Measurements from ENCODE around the gene PALLD. TPM values are rescaled to one million over a fixed set of nuclear protein-coding genes. Genes with fewer than 3 reads are reported as not detected.

PALLD gene
- total RNA-seq, 1 donor from 2014 or later, result 104 TPM

DNA sequence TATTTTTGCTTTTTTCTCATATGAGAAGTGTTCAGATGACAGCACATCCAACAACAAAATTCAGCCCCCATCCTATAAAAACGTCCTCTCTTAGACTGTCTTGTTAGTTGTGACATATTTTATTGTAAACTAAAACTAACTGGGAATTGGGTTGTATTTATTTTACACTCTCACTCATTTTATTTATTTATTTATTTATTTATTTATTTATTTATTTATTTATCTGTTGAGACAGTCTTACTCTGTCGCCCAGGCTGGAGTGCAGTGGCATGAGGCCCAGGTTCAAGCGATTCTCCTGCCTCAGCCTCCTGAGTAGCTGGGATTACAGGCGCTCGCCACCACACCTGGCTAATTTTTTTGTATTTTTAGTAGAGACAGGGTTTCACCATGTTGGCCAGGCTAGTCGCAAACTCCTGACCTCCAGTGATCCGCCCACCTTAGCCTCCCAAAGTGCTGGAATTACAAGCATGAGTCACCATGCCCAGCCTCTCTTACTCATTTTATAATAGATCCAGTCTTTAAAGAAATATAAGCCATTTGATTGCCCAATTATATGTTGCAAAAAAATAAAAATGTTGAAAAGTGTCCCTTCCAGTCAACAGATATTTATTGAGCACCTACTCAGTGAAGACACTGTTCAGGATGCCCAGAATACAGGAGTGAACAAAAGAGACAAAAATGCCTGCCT lies 44.6 kb downstream of the PALLD start:
- DNase-seq (ENCODE audit: low spot score) (no peak), ATAC-seq (no peak)
- intact Hi-C loops (cut with DNase I), result no loop called here

DNA sequence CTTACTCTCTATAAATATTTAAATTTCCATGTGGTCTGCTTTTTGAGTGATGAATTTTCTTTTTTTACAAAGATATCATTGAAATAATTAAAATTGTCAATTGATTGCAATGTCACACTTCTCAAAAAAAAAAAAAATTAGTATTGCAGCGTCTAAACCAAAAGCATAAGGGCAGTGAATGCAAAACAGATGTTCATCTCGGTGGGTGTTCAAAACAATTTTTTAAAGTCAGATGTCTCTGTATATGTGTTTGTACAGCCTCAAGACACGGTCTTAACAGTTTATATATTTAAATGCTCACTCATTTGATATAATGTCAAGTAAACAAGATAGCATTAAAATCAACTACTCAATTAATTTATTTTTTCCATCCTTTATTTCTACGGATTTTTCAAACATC lies 52.3 kb downstream of the PALLD start:
- DNase-seq (ENCODE audit: low spot score) (no peak), ATAC-seq (no peak)
- intact Hi-C loops (cut with DNase I), result no loop called here

DNA sequence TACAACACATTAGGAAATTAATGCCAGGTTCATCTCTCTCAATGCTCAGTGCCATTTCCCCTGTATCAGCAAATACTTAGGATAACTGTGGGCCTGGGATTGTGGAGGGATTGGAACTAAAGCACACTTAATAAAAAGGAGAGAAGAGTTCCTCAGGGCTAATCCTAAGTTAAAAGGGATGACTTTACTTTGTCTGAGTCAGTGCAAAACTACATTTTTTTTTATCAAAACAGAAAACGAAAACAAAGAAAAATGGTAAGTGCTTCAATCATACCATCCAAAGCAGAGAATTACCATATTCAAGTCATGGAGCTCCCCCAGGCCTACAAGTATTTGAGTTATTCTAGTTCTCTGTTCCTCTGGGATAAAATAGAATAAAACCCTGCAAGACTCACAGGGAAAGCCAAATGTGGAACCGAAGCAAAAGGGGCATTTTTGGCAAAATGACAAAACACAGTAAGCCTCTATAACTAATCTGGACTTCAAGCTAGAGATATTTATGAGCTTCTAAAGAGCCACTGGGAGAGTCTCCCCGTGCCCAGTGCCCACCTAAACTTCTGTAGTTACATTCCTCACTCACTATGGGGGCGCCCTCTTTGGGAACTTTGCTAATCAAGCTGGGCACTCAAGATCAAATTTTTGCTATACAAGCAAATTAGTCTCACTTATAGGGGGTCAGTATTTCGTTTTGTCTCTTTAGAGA lies 53.4 kb downstream of the PALLD start:
- peak; percentile 28 for ATAC-seq
- intact Hi-C loops (cut with DNase I), result no loop called here
- DNase-seq (ENCODE audit: low spot score), result no peak

DNA sequence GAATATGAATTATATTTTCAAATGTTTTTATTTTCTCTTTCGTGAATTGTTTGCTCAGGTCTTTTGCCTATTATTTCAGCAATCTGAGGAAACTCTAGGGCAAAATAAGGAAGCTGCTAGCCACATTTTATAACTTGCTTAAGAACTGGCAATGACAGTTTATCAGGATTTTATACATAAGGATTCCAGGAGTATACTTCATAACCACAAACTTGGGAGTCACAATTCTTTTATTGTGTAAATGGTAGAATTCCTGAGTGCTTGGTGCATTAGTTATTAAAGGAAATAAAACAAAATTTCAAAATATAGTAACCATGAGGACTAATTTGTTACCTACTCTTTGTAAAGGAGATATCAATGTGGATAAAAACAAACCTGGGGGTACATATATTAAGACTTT lies 54.4 kb downstream of the PALLD start:
- ATAC-seq (no peak), DNase-seq (ENCODE audit: low spot score) (no peak)
- intact Hi-C loops (cut with DNase I), result no loop called here

DNA sequence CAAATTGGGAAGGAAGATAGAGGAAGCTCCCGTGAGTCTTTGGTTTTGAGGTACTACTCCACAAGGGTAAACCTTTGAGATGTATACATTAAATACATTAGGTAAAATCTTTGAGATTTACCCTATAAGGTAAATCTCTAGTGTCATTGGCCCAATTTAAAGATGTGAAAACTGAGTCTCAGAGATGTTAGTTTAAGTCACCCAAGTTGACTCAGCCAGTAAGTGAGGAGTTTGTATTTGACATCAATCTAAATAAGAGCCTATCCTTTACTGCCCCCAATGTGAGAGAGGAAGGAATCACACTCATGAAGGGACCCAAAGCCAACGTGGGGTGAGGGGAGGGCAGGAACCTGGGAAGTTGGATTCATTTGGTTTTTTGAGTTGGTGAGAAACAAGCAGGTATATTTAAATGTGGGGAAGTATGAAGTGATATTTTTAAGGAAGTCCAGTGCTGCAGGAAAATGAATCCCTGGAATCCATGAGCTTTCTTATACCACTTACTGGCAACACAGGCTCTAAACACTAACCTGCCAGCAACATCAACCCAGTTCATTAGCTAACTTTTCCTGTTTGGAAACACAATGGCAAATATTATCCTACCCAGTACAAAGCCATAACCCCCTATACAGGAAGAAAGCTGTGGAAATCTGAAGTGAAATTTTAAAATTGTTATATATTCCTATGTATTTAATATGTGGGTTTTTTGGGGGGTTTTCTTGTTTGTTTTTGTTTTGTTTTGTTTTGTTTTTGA lies 55.3 kb downstream of the PALLD start:
- ATAC-seq (no peak), DNase-seq (ENCODE audit: low spot score) (no peak)
- intact Hi-C loops (cut with DNase I), result no loop called here

DNA sequence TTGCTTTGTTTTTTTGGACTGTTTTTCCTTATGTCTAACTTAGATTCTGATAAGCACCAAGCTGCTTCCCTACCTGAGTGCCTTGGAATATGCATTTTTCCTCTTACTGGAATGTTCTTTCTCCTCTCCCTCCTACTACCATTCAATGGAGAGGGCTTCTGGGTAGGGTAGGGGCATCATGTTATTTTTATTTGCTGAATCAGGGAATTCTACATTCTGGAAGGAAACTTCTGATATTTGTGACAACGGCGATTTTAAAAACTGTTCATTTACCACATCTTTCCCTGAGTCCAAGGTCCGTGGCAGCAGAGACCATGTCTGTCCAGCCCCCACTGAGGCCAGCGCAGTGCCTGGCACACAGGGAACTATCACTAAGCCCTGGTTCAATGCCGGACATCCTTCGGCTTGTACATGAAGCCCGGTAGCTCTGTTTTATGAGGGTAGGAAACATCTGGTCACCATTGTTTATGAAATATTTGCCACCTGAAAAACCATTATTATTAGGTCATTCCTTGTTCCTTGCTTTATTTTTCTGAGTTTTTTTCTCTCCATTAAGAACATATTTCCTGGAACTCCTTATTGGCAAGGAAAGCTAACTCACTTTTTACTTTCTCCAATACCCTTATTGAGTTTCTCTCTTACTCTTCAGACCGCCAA lies 57.0 kb downstream of the PALLD start:
- intact Hi-C loops (cut with DNase I), result no loop called here
- ATAC-seq, result no peak
- no peak for DNase-seq (ENCODE audit: low spot score)

DNA sequence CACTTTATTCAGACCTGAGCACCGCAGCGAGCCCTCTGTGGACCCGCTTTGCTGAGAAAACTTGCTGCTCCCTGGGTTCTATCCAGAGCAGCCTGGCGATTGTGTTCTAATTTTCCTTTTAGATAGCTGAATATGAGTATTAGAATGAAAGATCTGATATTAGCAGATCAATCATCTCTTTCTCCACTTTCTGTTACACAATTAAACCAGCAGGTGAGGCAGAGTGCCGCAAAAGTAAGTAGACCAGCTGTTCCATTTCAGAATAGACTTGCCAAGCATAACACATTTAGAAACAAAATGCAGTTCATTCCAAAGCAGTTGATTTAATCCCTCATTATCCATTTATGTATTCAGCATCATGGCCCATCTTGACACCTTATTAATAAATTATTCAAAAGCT lies 58.6 kb downstream of the PALLD start:
- no peak for ATAC-seq
- DNase-seq (ENCODE audit: low spot score), result no peak
- intact Hi-C loops (cut with DNase I), result no loop called here

DNA sequence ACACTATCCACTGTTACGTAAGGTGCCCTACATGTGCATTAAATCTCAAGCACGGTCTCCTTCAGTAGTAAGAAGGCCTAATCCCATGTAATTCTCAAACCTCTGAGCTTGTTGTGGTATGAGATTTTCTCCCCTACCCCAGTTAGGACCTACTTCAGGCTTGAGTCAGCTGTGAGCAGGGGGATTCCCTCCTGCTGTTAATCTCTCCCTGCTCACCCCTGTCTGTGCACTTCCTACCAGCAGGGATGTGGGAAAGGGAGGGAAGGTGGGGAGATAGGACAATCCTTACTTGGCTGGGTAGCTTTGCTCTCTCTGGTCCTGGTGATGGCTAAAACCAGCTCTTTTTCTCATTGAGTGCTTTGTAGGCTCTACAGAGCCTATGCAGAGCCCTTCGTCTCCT lies 60.8 kb downstream of the PALLD start:
- intact Hi-C loops (cut with DNase I), result no loop called here
- DNase-seq (ENCODE audit: low spot score) (no peak), ATAC-seq (no peak)

DNA sequence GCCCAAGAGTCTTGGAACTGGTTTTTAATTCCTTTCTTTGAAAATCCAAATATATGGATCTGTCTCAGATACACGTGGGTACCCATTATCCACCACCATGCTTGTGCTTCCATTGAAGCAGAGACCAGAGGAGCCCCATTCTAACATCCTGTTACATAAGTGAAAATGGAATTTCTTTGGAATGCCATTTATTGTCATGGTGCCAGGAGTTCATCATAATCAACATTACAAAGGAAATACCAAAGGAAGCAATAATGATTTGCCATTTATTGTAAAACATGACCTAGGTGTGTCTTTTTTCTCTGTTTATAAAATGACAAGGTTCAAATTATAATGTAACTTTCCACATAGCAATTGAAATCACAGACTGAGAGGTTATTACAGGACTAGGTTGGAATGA lies 61.7 kb downstream of the PALLD start:
- ATAC-seq (no peak), DNase-seq (ENCODE audit: low spot score) (no peak)
- intact Hi-C loops (cut with DNase I), result no loop called here

DNA sequence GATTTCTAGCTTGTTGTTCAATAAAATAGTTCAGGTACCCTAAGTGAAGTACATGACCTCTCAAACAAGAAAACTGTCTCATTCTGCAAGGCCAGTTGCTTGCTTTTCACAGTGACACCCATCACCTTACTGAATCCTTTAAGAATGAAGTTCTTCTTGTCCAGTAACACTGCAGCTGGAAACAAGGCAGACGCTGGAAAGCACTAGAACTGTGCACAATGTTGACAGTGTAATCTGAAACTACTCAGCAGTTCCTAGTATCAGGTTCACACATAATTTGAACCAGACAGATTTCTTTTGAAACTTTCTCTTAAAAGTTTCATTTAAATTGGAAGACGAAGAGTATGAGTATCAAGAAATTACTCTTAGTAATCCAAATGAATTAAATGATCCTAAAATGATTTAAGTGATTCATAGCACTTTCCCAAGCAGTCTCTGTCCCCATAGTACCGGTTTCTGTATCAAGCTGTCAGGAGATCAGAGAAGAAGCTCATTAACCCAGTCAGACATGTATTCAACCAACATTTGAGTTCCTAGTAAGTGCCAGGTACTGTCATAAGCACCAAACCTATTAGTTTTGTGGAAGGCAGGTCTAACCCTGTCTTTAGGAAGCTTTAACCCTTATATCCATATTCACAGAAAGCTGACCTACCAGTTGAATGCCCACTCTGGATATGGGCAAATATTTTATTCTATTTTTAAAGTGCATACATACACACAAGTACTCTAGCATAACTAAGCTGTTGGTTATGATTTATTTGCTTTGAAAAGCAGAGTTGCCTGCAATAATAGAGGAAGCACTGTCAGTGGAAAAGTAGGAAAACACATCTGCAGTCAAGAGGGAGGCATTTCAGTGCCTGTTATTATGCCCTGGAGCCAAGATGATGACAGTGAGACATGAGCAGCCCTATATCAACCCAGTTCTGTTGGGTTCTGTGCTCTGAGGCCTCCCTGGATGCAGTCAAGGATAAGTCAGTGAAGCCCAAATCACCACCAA lies 63.6 kb downstream of the PALLD start:
- ATAC-seq, result peak; percentile 79

DNA sequence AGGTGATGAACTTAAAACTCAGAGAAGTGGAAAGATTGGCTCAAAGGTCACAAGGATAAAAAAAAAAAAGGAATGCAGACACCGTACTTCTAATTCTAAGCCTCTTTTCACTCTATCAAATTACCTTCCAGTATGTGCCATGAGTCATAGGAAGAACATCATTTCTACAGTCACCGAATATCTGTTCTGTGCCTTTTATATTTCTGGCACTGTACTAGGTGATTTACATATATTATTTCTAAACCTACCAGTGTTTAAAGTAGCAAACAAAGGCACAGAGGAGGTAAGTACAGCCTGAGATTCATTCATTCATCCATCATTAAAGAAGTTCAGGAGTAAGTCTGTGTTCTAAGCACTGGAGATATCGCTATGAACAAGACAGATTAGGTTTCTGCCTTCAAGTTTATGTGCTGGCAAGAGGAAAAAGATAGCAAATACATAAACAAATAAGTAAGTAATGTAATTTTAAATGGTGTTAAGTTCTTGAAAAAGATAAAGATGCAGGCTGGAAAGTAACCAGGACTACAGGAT lies 65.3 kb downstream of the PALLD start:
- intact Hi-C loops (cut with DNase I), result no loop called here
- DNase-seq (ENCODE audit: low spot score) (no peak), ATAC-seq (no peak)

More for the DNA sequence above, 63.6 kb downstream of the PALLD start:
- intact Hi-C loops (cut with DNase I), result no loop called here
- no peak for DNase-seq (ENCODE audit: low spot score)

DNA sequence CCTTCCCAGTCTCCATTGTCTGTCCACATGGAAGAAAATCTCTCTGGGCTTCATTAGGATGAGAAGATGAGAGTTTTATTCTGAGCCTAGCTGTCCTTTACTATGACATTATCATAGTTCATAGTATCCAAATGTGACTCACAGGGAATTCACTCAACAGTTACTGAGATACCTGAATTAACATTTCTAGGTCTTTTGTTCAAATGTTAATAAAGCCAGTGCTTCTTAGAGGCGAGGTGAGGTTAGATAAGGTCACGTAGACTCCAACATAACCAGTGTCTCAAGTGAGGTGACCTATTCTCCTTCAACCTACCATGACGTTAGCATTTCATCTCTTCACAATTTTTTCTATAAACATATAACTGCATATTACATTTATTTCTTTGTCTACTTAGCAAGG lies 67.2 kb downstream of the PALLD start:
- ATAC-seq (no peak), DNase-seq (ENCODE audit: low spot score) (no peak)
- intact Hi-C loops (cut with DNase I), result no loop called here

DNA sequence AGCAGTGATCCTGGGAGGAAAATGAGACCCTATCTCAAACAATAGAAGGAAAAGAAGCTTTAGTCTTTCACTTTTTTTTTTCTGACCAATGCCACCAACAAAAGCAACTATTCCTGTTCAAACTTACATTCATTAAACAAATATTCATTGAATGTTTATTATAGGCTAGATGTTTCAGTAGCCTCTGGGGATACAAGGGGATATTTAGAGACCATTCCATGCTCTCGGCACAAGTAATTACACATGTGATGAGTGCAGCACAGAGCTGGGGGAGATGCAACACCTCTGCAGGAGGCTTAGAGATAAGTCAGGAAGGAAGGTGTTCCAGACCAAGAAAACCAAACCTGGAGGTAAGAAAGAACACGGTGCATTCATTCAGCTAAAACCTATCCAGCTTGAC lies 68.3 kb downstream of the PALLD start:
- ATAC-seq (no peak), DNase-seq (ENCODE audit: low spot score) (no peak)
- intact Hi-C loops (cut with DNase I), result no loop called here

DNA sequence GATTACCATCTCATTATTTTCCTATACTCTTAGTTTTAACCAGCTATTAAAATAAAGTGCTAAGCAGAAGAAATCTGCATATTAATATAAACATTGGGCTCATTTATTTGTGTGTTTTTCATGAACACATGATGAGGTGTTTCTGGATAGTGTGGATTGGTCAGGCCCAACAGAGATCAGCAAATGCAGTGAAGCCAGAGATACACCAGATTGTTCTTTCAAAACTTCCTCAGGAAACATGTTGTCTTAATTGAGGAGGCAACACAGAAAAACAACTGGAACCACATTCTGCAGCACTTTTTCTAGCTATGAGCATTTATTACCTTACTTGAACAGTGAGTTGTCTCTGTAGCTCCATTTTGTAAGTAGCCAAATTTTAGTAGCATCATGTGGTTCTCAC lies 69.9 kb downstream of the PALLD start:
- no peak for DNase-seq (ENCODE audit: low spot score)
- no peak for ATAC-seq
- intact Hi-C loops (cut with DNase I), result no loop called here

DNA sequence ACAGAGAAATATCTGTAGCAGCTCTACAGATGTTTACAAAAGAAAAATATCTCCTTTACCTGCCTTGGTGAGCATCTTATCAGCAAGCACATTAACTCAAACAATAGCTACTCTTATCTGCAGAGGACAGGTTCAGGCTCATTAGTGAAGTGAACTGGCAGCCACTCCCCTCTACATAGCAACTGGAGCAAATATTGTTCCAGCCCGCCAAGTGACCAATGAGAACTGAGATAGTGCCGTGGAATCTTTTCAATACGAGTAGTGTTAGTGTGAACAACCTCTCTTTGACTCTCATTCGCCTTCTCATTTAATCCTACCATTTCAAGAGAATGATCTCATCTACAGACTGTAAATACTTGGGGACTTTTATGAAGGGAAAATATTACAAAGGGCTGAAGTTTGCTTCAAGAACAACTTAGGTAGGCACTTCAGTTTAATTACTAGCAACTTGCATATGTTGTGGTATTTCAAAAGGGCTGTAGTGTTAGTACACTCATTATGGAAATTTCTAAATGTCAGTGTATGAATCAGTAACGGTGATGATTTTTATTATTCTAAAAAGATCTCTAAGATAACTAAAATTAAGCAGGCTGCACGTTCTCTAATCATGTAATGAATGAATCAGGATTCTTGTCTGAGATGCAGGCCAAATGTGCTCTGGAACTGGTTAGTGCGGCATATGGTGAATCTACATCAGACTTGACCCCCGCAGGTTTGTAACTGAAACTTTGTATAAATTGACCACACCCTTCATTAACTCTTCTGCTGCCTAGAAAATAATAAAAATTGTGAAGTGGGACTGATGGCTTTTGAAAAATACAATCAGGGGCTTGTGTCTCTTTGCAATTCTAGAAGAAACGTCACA lies 72.4 kb downstream of the PALLD start:
- ATAC-seq, result peak; percentile 94
- intact Hi-C loops (cut with DNase I), result no loop called here
- no peak for DNase-seq (ENCODE audit: low spot score)

DNA sequence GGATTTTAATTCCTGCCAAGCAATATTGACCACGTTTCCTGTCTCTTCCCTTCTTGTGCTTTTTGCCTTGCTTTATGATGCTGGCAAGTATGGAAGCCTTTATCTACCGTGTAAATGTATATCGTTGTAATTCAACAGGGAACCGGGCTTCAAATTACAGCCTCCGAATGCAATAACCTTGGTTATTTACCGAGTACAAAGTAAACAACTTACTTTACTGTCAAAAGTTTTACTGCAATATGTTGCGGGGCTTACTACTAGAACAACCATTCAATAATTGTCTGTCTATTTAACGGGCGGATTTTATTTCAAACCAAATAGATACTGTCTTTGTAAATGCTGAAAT lies 73.1 kb downstream of the PALLD start:
- DNase-seq (ENCODE audit: low spot score) (no peak), ATAC-seq (peak; percentile 23)
- intact Hi-C loops (cut with DNase I), result no loop called here

DNA sequence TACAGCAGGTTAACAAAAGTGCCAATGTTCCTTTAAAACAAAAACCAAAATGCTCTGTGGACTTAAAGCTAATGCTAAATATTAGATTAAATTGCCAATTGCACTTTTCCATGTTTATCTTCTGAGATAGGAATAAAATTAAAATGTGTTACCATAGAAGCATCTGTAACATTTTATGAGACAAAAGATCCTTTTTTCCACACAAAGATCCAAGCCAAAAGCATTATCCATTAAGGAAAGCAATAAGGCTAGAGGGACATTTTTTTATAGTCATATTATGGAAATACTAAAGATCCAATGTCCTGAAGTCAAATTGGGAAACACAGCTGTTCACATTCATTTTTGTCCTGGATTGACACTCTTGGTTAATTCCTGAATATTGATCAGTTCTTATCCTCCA lies 73.6 kb downstream of the PALLD start:
- ATAC-seq (no peak), DNase-seq (ENCODE audit: low spot score) (no peak)
- intact Hi-C loops (cut with DNase I), result no loop called here

DNA sequence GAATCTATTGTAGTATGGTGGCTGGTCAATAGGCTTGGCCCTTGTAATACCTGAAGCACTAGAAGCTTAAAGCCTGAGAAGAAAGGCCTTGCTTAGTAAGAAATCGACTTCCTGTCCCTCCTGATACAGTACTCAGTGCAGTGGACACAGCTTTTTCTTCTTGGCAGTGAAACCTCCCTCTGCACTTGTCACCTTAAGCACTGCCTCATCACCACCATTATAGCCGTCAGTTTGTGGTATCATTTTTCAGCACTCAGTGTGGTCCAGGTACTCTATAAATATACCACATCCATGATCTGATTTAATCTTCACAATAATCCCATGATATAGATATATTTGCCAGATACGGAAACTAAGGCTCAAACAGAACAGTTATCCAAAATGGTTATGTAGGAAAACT lies 75.2 kb downstream of the PALLD start:
- intact Hi-C loops (cut with DNase I), result no loop called here
- ATAC-seq, result no peak
- DNase-seq (ENCODE audit: low spot score), result no peak
